Effector memory CD8-positive, alpha-beta T cell (primary cell): ENCODE measurements around the gene CAMKK2.
"Not testable (repeated sequence)": the region's sequence is repeated elsewhere in the genome, so short reads cannot be mapped to it uniquely, and the experiment has no call there.

Source experiments
- ATAC-seq: fragments of 150-1000 bp; cut with Tn5 transposase; replicated peaks from 2 replicates; pipeline ENCODE4 v1.10.0; 2021; ENCODE audit warnings: mild to moderate bottlenecking, moderate library complexity
- DNase-seq, 3 experiments: peaks; one replicate each; pipeline ENCODE4 v3.0.0; 2021
- H3K27ac Mint-ChIP-seq, 2 donors: one replicate each; pipeline ENCODE4 v1.8.0; 2022; ENCODE audit warnings: mild to moderate bottlenecking in 2 of 2, mixed read lengths in 2 of 2, moderate library complexity in 2 of 2
- H3K27me3 Mint-ChIP-seq, 2 donors: one replicate each; pipeline ENCODE4 v1.8.0; 2022; ENCODE audit warnings: mixed read lengths in 2 of 2
- H3K36me3 Mint-ChIP-seq: one replicate; pipeline ENCODE4 v1.8.0; 2022; ENCODE audit warnings: mild to moderate bottlenecking, moderate library complexity, mixed read lengths; ENCODE audit not compliant: insufficient read depth
- H3K4me1 Mint-ChIP-seq, 2 donors: one replicate each; pipeline ENCODE4 v1.8.0; 2022; ENCODE audit warnings: low read depth in 2 of 2, mixed read lengths in 2 of 2
- H3K4me3 Mint-ChIP-seq, 2 donors: one replicate each; pipeline ENCODE4 v1.8.0; 2022; ENCODE audit warnings: mild to moderate bottlenecking in 2 of 2, mixed read lengths in 2 of 2, moderate library complexity in 2 of 2
- H3K9me3 Mint-ChIP-seq, 2 donors: one replicate each; pipeline ENCODE4 v1.8.0; 2022; ENCODE audit warnings: mixed read lengths in 2 of 2

CAMKK2 gene

DNA sequence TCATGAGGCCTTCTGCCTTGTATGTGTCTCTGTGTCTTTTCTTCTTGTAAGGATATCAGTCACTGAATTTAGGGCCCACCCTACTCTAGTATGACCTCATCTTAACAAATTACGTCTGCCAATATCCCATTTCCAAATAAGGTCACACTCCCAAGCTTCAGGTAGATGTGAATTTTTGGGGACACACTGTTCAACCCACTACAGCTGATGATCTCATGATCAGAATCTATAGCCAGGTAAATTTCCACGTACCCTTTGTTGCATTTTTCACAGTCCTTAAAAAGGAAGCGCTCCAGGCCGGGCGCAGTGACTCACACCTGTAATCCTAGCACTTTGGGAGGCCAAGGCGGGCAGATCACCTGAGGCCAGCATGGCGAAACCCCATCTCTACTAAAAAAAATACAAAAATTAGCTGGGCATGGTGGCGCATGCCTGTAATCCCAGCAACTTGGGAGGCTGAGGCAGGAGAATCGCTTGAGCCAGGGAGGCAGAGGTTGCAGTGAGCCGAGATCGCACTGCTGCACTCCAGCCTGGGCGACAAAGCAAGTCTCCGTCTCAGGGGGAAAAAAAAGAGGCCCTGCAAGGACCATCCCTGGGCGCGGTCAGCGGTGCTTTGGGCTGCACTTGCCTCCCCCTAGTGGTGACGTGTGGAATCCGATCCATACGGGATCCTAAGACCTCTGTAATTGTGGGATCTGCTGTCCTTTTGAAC is 66.5 kb downstream of the CAMKK2 start:
- peak; percentile 41 to 47 (median 42) for DNase-seq
- not testable (repeated sequence) for H3K27ac Mint-ChIP-seq, H3K4me1 Mint-ChIP-seq, H3K9me3 Mint-ChIP-seq, H3K4me3 Mint-ChIP-seq, H3K27me3 Mint-ChIP-seq
- H3K36me3 Mint-ChIP-seq, result peaks cover 33% of the 10 kb centered on the region
- peak; percentile 75 for ATAC-seq

DNA sequence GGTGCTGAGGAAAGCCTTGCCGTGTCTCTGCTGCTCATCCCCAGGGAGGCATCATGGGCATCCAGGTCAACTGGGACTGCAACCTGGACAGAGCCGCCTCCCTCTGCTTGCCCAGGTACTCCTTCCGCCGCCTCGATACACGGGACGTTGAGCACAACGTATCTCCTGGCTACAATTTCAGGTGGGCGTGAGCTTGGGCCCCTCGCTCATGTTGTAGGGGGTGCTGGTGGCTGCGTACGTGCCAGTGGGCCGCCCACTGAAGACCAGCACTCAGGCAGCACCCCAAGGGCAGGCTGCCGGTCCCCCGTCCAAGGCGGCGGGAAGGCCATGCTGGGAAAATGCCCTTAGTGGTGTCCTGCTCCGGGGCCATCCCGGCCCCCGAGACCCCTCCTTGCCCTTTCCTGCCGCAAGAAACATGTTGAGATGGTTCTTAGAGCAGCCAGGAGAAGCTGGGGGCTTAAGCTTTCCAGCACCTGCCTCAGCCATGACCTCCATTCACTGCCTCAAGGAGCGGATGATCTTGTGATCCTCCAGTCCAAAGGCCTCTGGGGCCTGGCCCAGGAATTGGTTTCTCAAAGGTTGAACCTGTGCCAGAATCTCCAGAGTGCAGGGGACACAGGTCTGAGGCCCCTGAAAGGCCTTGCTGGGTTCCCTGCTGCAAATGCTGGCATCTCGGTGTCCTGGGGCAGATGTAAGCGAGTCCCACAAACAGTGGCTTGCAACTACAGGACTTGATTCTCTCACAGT is 67.4 kb downstream of the CAMKK2 start:
- no peak for DNase-seq
- Mint-ChIP-seq H3K27me3 (no peaks in the 10 kb centered on the region), H3K9me3 (no peaks in the 10 kb centered on the region), H3K4me3 (no peak overlapping the region), H3K4me1 (peaks cover 6 to 12% of the 10 kb centered on the region in 2 donors), H3K27ac (peak overlapping the region in 1 of 2 donors; percentile 12), H3K36me3 (peaks cover 29% of the 10 kb centered on the region)
- no peak for ATAC-seq

DNA sequence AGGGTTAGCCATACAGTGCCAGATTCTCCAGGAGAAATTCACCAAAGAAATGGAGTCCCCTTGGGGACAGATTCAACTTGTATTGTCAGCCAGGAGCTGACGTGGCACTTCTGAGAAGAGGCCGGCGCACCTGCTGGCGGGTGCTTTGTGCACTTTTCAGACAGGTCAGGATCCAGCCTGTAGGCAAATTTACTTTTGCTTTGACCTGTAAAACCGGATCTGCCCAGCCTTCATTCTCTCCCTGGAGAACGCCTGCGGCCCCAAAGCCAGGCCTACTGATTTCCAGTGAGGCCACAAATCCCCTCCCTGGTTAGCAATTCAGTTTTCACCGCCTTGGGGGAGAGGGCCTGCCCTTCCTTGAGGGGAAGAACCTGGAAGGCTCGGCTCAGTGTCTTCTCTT is 69.2 kb downstream of the CAMKK2 start:
- ATAC-seq (no peak), DNase-seq (no peak)
- Mint-ChIP-seq H3K4me3 (no peak overlapping the region), H3K27me3 (no peaks in the 10 kb centered on the region), H3K27ac (no peak overlapping the region), H3K36me3 (peaks cover 15% of the 10 kb centered on the region), H3K4me1 (peaks cover 18 to 20% of the 10 kb centered on the region in 2 donors), H3K9me3 (no peaks in the 10 kb centered on the region)

DNA sequence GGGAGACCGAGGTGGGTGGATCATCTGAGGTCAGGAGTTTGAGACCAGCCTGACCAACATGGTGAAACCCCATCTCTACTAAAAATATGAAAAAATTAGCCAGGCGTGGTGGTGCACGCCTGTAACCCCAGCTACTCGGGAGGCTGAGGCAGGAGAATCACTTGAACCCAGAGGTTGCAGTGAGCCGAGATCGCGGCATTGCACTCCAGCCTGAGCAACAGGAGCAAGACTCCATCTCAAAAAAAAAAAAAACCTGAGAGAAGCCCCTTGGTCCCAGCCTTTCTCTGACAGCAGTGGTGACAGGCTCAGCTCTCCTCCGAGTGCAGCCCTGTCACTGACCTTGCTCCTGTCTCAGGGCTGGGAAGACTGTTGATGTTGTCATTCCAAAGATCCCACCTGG is 69.6 kb downstream of the CAMKK2 start:
- Mint-ChIP-seq H3K4me1 (peaks cover 18 to 21% of the 10 kb centered on the region in 2 donors), H3K27ac (peak overlapping the region in 1 of 2 donors; percentile 23), H3K36me3 (peaks cover 16% of the 10 kb centered on the region)
- not testable (repeated sequence) for H3K27me3 Mint-ChIP-seq, H3K4me3 Mint-ChIP-seq, H3K9me3 Mint-ChIP-seq, ATAC-seq, DNase-seq

DNA sequence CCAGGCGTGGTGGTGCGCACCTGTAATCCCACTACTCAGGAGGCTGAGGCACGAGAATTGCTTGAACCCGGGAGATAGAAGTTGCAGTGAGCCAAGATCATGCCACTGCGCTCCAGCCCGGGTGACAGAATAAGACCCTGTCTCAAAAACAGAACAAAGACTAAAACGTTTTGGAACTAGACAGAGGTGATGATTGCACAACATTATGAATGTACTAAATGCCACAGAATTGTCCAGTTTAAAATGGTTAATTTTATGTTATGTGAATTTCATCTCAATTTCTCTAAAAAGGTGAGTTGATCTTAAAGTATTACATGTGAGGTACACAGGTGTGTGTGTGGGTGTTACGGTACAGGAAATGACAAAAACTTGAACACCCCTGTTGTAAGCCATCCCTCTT is 70.1 kb downstream of the CAMKK2 start:
- Mint-ChIP-seq H3K27ac (peak overlapping the region in 1 of 2 donors; percentile 23), H3K4me3 (no peak overlapping the region), H3K4me1 (peaks cover 18 to 19% of the 10 kb centered on the region in 2 donors), H3K27me3 (no peaks in the 10 kb centered on the region), H3K9me3 (no peaks in the 10 kb centered on the region), H3K36me3 (peaks cover 13% of the 10 kb centered on the region)
- DNase-seq, result no peak
- ATAC-seq, result no peak

DNA sequence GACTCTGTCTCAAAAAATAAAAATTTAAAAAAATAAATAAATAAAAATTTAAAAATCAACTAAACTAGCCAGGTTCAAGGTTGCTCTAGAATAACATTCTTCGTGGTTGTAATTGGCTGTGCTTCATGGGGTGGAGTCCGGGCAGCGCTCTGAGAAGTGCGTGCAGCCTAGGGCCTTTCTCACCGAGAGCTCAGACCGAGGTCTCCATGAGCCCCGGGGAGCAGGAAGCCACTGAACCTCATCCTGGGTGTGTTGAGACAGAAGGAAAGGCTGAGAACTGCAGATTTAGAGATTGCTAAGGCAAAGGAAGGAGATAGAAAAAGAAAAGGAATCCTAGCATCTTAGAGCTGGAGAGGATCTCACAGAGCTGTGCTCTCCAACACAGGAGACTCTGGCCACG is 71.9 kb downstream of the CAMKK2 start:
- Mint-ChIP-seq H3K4me3 (peak overlapping the region; percentile 31 to 63), H3K9me3 (no peaks in the 10 kb centered on the region), H3K27ac (peak overlapping the region; percentile 26 to 73), H3K36me3 (peaks cover 11% of the 10 kb centered on the region), H3K27me3 (no peaks in the 10 kb centered on the region), H3K4me1 (peaks cover 18% of the 10 kb centered on the region in 2 donors)
- ATAC-seq (peak; percentile 62), DNase-seq (peak in 2 of 3 experiments; percentile 18 to 28)

DNA sequence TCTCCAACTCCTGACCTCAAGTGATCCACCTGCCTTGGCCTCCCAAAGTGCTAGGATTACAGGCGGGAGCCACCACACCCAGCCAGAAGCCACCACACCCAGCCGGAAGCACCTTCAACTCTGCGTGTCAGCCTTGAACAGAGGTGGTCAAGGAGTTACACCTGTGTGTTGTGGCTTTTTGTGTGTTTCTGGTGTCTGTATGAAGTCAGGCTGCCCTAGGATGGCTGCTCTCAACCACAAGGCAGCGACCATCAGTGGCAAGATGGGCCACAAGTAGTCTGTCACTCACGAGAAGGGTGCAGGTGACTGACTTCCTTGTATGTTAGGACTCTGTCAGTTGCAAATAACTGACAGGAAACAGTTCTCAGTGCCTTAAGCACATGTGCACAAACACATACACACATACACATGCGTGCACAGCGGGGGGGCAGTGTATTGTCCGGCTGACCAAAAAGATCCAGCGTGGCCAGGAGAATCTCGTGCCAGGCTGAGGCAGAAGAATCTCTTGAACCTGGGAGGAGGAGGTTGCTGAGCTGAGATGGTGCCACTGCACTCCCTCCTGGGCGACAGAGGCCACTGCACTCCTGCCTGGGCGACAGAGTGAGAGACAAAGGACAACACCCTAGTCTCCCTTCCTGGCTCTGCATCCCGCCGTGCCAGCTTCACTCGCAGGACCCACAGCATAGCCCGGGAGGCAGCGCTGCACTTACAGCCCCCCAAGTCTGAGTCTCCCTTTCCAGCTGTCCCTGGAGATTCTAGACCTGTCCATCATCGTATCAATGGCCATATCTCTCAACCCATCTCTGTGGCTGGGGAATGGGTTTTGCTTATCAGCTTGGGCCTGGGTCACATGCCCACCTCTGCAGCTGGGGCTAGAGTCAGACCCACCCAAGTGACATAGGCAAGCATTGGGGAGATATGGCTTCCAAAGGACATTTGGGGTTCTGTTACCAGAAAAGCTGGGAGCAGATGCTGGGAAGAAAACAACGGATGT is 72.9 kb downstream of the CAMKK2 start:
- Mint-ChIP-seq H3K4me3 (peak overlapping the region; percentile 56 to 61), H3K27me3 (no peaks in the 10 kb centered on the region), H3K36me3 (peaks cover 8% of the 10 kb centered on the region), H3K9me3 (no peaks in the 10 kb centered on the region), H3K27ac (peak overlapping the region; percentile 26 to 73), H3K4me1 (peaks cover 18 to 20% of the 10 kb centered on the region in 2 donors)
- ATAC-seq, result peak; percentile 75
- peak; percentile 17 to 34 (median 28) for DNase-seq

DNA sequence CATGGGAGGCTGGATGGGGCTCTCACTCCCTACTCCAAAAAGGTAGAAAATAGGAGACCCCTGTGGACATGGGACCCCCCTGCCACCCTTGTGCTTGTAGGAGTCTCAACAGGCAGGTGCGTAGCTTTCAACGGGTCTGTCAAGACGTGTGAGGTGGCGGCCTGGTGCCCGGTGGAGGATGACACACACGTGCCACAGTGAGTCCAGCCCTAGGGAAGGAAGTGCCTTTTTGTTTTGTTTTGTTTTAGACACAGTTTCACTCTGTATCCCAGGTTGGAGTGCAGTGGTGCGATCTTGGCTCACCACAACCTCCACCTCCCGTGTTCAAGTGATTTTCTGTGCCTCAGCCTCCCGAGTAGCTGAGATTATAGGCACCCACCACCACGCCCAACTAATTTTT is 73.7 kb downstream of the CAMKK2 start:
- DNase-seq, result no peak
- Mint-ChIP-seq H3K9me3 (no peaks in the 10 kb centered on the region), H3K4me1 (peaks cover 18 to 20% of the 10 kb centered on the region in 2 donors), H3K36me3 (peaks cover 7% of the 10 kb centered on the region), H3K27me3 (no peaks in the 10 kb centered on the region), H3K4me3 (peak overlapping the region in 1 of 2 donors; percentile 56), H3K27ac (peak overlapping the region; percentile 26 to 73)
- peak; percentile 38 for ATAC-seq

DNA sequence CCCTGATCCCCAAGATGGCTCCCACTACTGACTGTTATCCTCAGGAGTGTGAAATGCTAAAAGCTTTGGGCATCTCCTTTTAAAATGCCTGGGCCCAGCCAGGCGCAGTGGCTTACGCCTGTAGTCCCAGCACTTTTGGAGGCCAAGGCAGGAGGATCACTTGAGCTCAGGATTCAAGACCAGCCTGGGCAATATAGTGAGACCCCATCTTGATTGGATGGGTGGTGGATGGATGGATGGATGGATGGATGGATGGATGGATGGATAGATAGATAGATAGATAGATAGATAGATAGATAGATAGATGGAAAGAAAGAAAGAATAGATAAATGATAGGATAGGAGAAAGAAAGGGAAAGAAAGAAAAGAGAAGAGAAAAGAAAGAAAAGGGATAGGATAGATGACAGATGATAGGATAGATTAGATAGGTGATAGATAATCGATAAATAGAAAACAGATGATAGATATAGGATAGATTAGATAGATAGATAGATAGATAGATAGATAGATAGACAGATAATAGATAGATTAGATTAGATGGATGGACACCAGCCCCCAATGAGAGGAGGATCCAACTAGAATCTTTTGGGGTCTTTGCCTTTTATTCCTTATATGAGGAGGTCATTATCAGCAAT is 77.0 kb downstream of the CAMKK2 start:
- Mint-ChIP-seq H3K27ac (peak overlapping the region in 1 of 2 donors; percentile 52), H3K36me3 (peaks cover 8% of the 10 kb centered on the region), H3K9me3 (no peaks in the 10 kb centered on the region), H3K4me3 (no peak overlapping the region), H3K4me1 (peaks cover 20 to 24% of the 10 kb centered on the region in 2 donors), H3K27me3 (no peaks in the 10 kb centered on the region)
- no peak for DNase-seq
- ATAC-seq, result no peak

DNA sequence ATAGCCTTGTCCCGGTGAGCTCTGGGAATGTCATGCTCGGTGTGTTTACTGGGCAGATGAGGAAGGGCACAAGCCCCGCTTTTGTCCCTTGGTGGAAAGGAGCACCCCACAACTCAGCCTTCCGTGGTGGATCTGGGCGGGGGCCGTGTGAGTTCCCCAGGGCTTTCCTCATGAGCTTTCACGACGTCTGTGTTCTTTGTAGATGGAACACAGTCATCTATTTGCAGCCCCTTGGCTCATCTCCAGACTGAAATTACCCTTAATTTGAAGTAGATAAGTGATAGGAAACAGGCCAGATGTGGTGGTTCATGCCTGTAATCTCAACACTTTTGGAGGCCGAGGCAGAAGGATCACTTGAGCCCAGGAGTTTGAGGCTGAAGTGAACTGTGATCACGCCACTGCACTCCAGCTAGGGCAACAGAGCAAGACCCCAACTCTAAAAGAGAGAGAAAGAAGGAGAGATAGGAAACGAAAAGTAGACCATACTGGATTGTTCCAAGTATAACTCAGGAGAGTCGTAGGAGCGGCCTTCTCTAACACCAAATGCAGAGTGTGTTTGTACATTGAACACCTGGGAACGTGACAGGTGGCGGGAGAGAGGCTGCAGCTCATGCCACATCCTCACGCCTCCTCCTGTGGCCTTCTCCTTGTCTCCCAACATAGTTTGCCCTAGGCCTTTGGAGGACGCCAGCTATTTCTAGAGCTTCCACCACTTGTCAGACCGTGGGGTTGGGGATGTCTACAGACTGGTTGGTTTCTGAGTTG is 77.7 kb downstream of the CAMKK2 start:
- Mint-ChIP-seq H3K27me3 (no peaks in the 10 kb centered on the region), H3K36me3 (peaks cover 8% of the 10 kb centered on the region), H3K4me3 (no peak overlapping the region), H3K27ac (peak overlapping the region in 1 of 2 donors; percentile 24), H3K4me1 (peaks cover 20 to 22% of the 10 kb centered on the region in 2 donors), H3K9me3 (no peaks in the 10 kb centered on the region)
- ATAC-seq (no peak), DNase-seq (no peak)

DNA sequence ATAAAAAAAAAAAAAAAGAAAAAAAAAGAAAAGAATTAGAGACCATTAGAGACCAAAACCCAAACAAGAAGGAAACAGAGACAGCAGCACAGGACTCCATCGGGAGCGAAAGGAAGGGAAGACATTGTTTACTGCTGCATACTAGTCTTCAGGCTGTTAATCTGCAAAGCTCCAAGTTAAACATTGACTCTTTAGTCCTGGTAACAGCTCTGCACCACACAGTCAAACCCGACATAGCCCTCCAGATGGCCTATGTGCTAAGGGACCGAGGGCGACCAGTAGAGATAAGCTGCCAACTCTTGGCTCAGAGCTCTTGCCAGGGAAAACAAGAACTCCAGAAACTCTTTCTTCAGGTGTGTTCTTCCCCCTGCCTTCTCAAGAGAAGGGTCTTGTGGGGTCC is 78.7 kb downstream of the CAMKK2 start:
- no peak for ATAC-seq
- DNase-seq, result no peak
- peaks cover 15 to 19% of the 10 kb centered on the region in 2 donors for H3K4me1 Mint-ChIP-seq
- H3K27ac Mint-ChIP-seq, result peak overlapping the region; percentile 24 to 78
- H3K9me3 Mint-ChIP-seq, result no peaks in the 10 kb centered on the region
- peaks cover 11% of the 10 kb centered on the region for H3K36me3 Mint-ChIP-seq
- H3K4me3 Mint-ChIP-seq, result no peak overlapping the region
- no peaks in the 10 kb centered on the region for H3K27me3 Mint-ChIP-seq

DNA sequence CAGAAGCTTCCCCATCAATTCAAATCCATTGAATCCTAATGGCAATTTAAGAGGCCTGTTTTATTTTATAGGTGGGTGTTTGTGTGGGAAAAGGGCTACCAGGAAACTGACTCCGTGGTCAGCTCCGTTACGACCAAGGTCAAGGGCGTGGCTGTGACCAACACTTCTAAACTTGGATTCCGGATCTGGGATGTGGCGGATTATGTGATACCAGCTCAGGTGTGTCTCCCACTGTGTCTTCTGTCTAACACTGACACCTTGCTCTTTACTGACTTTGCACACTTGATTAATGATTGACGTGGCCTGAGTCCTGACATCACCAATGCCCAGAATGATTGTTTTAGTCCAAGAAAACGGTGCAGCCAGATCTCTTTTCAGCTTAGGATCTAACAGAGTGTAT is 79.4 kb downstream of the CAMKK2 start:
- H3K4me3 Mint-ChIP-seq, result no peak overlapping the region
- peaks cover 13% of the 10 kb centered on the region in 2 donors for H3K4me1 Mint-ChIP-seq
- ATAC-seq (no peak), DNase-seq (no peak)
- H3K36me3 Mint-ChIP-seq, result peaks cover 9% of the 10 kb centered on the region
- no peaks in the 10 kb centered on the region for H3K27me3 Mint-ChIP-seq
- no peaks in the 10 kb centered on the region for H3K9me3 Mint-ChIP-seq
- H3K27ac Mint-ChIP-seq, result no peak overlapping the region
